ENCODE measurements around the gene R3HDM2. TPM values are rescaled to one million over a fixed set of nuclear protein-coding genes. Genes with fewer than 3 reads are reported as not detected.

R3HDM2 gene
- total RNA-seq, 2 experiments from 2014 or later, result 59.0 to 61.7 TPM

- Mint-ChIP-seq H3K27ac (no peak overlapping the region), H3K9me3 (ENCODE audit: insufficient read depth) (no peaks in the 10 kb centered on the region), H3K4me3 (no peak overlapping the region), H3K4me1 (ENCODE audit: low read depth) (peaks cover 3% of the 10 kb centered on the region), H3K36me3 (ENCODE audit: low read depth) (peaks cover 51% of the 10 kb centered on the region), H3K27me3 (ENCODE audit: low read depth) (no peaks in the 10 kb centered on the region)
- no peak for ATAC-seq
- DNase-seq, result no peak
- ChIA-PET CTCF (interaction anchor here (0.9 to 1.7 kb wide), 2 partner anchors 30 to 180 kb away, joined by 3 to 4 read pairs; no protein-coding TSS in a partner anchor), POLR2A (no interaction called here)
Observed at GRCh38 chr12:57273516-57273915, 157.3 kb downstream of the R3HDM2 start.

- peaks cover 49% of the 10 kb centered on the region for H3K36me3 Mint-ChIP-seq (ENCODE audit: low read depth)
- DNase-seq, result no peak
- no peaks in the 10 kb centered on the region for H3K9me3 Mint-ChIP-seq (ENCODE audit: insufficient read depth)
- H3K4me3 Mint-ChIP-seq, result no peak overlapping the region
- no peaks in the 10 kb centered on the region for H3K27me3 Mint-ChIP-seq (ENCODE audit: low read depth)
- H3K27ac Mint-ChIP-seq, result no peak overlapping the region
- no peak for ATAC-seq
- POLR2A ChIA-PET, result no interaction called here
- CTCF ChIA-PET, result interaction anchor here (0.9 to 1.5 kb wide), 2 partner anchors 29 to 180 kb away, joined by 3 to 6 read pairs; no protein-coding TSS in a partner anchor
- H3K4me1 Mint-ChIP-seq (ENCODE audit: low read depth), result peaks cover 3% of the 10 kb centered on the region
Observed at GRCh38 chr12:57272337-57273151, 158.3 kb downstream of the R3HDM2 start.

GRCh38 chr12:57270966-57271470 is 159.8 kb downstream of the R3HDM2 start:
- H3K4me3 Mint-ChIP-seq, result no peak overlapping the region
- POLR2A ChIA-PET, result interaction anchor here (0.7 kb wide), 1 partner anchor 384 kb away, joined by 3 read pairs; no protein-coding TSS in a partner anchor
- no peak overlapping the region for H3K27ac Mint-ChIP-seq
- CTCF ChIA-PET, result interaction anchor here (0.7 to 1.5 kb wide), 4 partner anchors 28 to 188 kb away, joined by 3 to 4 read pairs (median 3); partner anchors contain the start of gene GLI1
- no peaks in the 10 kb centered on the region for H3K9me3 Mint-ChIP-seq (ENCODE audit: insufficient read depth)
- ATAC-seq, result no peak
- H3K4me1 Mint-ChIP-seq (ENCODE audit: low read depth), result peaks cover 3% of the 10 kb centered on the region
- no peaks in the 10 kb centered on the region for H3K27me3 Mint-ChIP-seq (ENCODE audit: low read depth)
- no peak for DNase-seq
- peaks cover 47% of the 10 kb centered on the region for H3K36me3 Mint-ChIP-seq (ENCODE audit: low read depth)

GRCh38 chr12:57268264-57268663 is 162.6 kb downstream of the R3HDM2 start:
- Mint-ChIP-seq H3K4me1 (ENCODE audit: low read depth) (peaks cover 5% of the 10 kb centered on the region), H3K27me3 (ENCODE audit: low read depth) (no peaks in the 10 kb centered on the region), H3K36me3 (ENCODE audit: low read depth) (peaks cover 40% of the 10 kb centered on the region), H3K9me3 (ENCODE audit: insufficient read depth) (no peaks in the 10 kb centered on the region), H3K27ac (peak overlapping the region; percentile 36), H3K4me3 (no peak overlapping the region)
- DNase-seq (no peak), ATAC-seq (no peak)
- ChIA-PET CTCF (interaction anchor here (0.7 to 1.7 kb wide), 3 partner anchors 16 to 187 kb away, joined by 3 to 4 read pairs (median 3); partner anchors contain the start of gene INHBE), POLR2A (no interaction called here)

- no peak overlapping the region for H3K4me3 Mint-ChIP-seq
- no peak overlapping the region for H3K27ac Mint-ChIP-seq
- ATAC-seq, result no peak
- ChIA-PET CTCF (interaction anchor here (1.7 to 4.0 kb wide), 2 partner anchors 14 to 187 kb away, joined by 4 to 54 read pairs; partner anchors contain the start of gene INHBE), POLR2A (no interaction called here)
- peaks cover 42% of the 10 kb centered on the region for H3K36me3 Mint-ChIP-seq (ENCODE audit: low read depth)
- DNase-seq, result no peak
- H3K9me3 Mint-ChIP-seq (ENCODE audit: insufficient read depth), result no peaks in the 10 kb centered on the region
- H3K4me1 Mint-ChIP-seq (ENCODE audit: low read depth), result peaks cover 8% of the 10 kb centered on the region
- no peaks in the 10 kb centered on the region for H3K27me3 Mint-ChIP-seq (ENCODE audit: low read depth)
Observed at GRCh38 chr12:57266681-57267080, 164.2 kb downstream of the R3HDM2 start.

GRCh38 chr12:57263096-57263495 is 167.7 kb downstream of the R3HDM2 start:
- POLR2A ChIA-PET, result no interaction called here
- no peak overlapping the region for H3K4me3 Mint-ChIP-seq
- CTCF ChIA-PET, result interaction anchor here (1.5 to 4.0 kb wide), 3 partner anchors 11 to 196 kb away, joined by 5 to 54 read pairs (median 17); partner anchors contain the start of gene INHBE
- no peak overlapping the region for H3K27ac Mint-ChIP-seq
- H3K36me3 Mint-ChIP-seq (ENCODE audit: low read depth), result peaks cover 45% of the 10 kb centered on the region
- no peaks in the 10 kb centered on the region for H3K27me3 Mint-ChIP-seq (ENCODE audit: low read depth)
- DNase-seq, result no peak
- H3K4me1 Mint-ChIP-seq (ENCODE audit: low read depth), result peaks cover 8% of the 10 kb centered on the region
- no peak for ATAC-seq
- H3K9me3 Mint-ChIP-seq (ENCODE audit: insufficient read depth), result no peaks in the 10 kb centered on the region

- Mint-ChIP-seq H3K27ac (no peak overlapping the region), H3K4me1 (ENCODE audit: low read depth) (peaks cover 8% of the 10 kb centered on the region), H3K4me3 (no peak overlapping the region), H3K27me3 (ENCODE audit: low read depth) (no peaks in the 10 kb centered on the region), H3K36me3 (ENCODE audit: low read depth) (peaks cover 46% of the 10 kb centered on the region), H3K9me3 (ENCODE audit: insufficient read depth) (no peaks in the 10 kb centered on the region)
- DNase-seq (no peak), ATAC-seq (no peak)
- ChIA-PET POLR2A (no interaction called here), CTCF (interaction anchor here (0.8 to 4.7 kb wide), 6 partner anchors 10 to 196 kb away, joined by 3 to 21 read pairs (median 9); partner anchors contain the start of genes GLI1 and INHBE)
Observed at GRCh38 chr12:57262126-57262822, 168.6 kb downstream of the R3HDM2 start.

GRCh38 chr12:57261428-57261865 is 169.4 kb downstream of the R3HDM2 start:
- H3K27me3 Mint-ChIP-seq (ENCODE audit: low read depth), result no peaks in the 10 kb centered on the region
- no peak overlapping the region for H3K27ac Mint-ChIP-seq
- ATAC-seq, result no peak
- H3K9me3 Mint-ChIP-seq (ENCODE audit: insufficient read depth), result no peaks in the 10 kb centered on the region
- CTCF ChIA-PET, result interaction anchor here (0.7 to 4.7 kb wide), 9 partner anchors 10 to 197 kb away, joined by 3 to 21 read pairs (median 6); partner anchors contain the start of genes GLI1 and INHBE
- peaks cover 8% of the 10 kb centered on the region for H3K4me1 Mint-ChIP-seq (ENCODE audit: low read depth)
- no peak for DNase-seq
- POLR2A ChIA-PET, result no interaction called here
- H3K36me3 Mint-ChIP-seq (ENCODE audit: low read depth), result peaks cover 42% of the 10 kb centered on the region
- no peak overlapping the region for H3K4me3 Mint-ChIP-seq

GRCh38 chr12:57260366-57260765 is 170.5 kb downstream of the R3HDM2 start:
- Mint-ChIP-seq H3K4me1 (ENCODE audit: low read depth) (peaks cover 8% of the 10 kb centered on the region), H3K9me3 (ENCODE audit: insufficient read depth) (no peaks in the 10 kb centered on the region), H3K27ac (no peak overlapping the region), H3K36me3 (ENCODE audit: low read depth) (peaks cover 51% of the 10 kb centered on the region), H3K27me3 (ENCODE audit: low read depth) (no peaks in the 10 kb centered on the region), H3K4me3 (no peak overlapping the region)
- ChIA-PET POLR2A (no interaction called here), CTCF (interaction anchor here (1.0 to 4.7 kb wide), 7 partner anchors 17 to 198 kb away, joined by 3 to 21 read pairs (median 12); partner anchors contain the start of genes GLI1 and INHBE)
- DNase-seq (no peak), ATAC-seq (no peak)

- Mint-ChIP-seq H3K36me3 (ENCODE audit: low read depth) (peaks cover 47% of the 10 kb centered on the region), H3K4me1 (ENCODE audit: low read depth) (peaks cover 8% of the 10 kb centered on the region), H3K4me3 (no peak overlapping the region), H3K27ac (no peak overlapping the region), H3K9me3 (ENCODE audit: insufficient read depth) (no peaks in the 10 kb centered on the region), H3K27me3 (ENCODE audit: low read depth) (no peaks in the 10 kb centered on the region)
- ChIA-PET POLR2A (interaction anchor here (0.6 kb wide), 1 partner anchor 160 kb away, joined by 3 read pairs; no protein-coding TSS in a partner anchor), CTCF (interaction anchor here (1.0 to 4.7 kb wide), 6 partner anchors 16 to 199 kb away, joined by 3 to 21 read pairs (median 8); partner anchors contain the start of gene INHBE)
- DNase-seq (no peak), ATAC-seq (no peak)
Observed at GRCh38 chr12:57258977-57259970, 171.6 kb downstream of the R3HDM2 start.
